ENCODE data around the gene SLC6A4.

SLC6A4 gene

GRCh38 chr17:30226878-30227277 is 8.6 kb downstream of the SLC6A4 start:
- DNase-seq (ENCODE audit: insufficient read length, low spot score) (no peak), FAIRE-seq (no peak)
- TF ChIP-seq CTCF (IDR thresholded peaks at IDR 0.05; ENCODE audit: insufficient read depth, missing control alignments): no peak

GRCh38 chr17:30225919-30226553 is 9.5 kb downstream of the SLC6A4 start:
- no peak for DNase-seq (ENCODE audit: insufficient read length, low spot score)
- FAIRE-seq: no peak

GRCh38 chr17:30225112-30225511 is 10.4 kb downstream of the SLC6A4 start:
- no peak for DNase-seq (ENCODE audit: insufficient read length, low spot score)
- no peak for TF ChIP-seq CTCF (IDR thresholded peaks at IDR 0.05; ENCODE audit: insufficient read depth, missing control alignments)
- no peak for FAIRE-seq

More at GRCh38 chr17:30225919-30226553, 9.5 kb downstream of the SLC6A4 start:
- no peak for TF ChIP-seq CTCF (IDR thresholded peaks at IDR 0.05; ENCODE audit: insufficient read depth, missing control alignments)

GRCh38 chr17:30224419-30224960 is 11.0 kb downstream of the SLC6A4 start:
- DNase-seq (ENCODE audit: insufficient read length, low spot score) (no peak), FAIRE-seq (no peak)
- no peak for TF ChIP-seq CTCF (IDR thresholded peaks at IDR 0.05; ENCODE audit: insufficient read depth, missing control alignments)

- DNase-seq (ENCODE audit: insufficient read length, low spot score) (no peak), FAIRE-seq (no peak)
- no peak for TF ChIP-seq CTCF (IDR thresholded peaks at IDR 0.05; ENCODE audit: insufficient read depth, missing control alignments)
Observed at GRCh38 chr17:30222721-30223175, 12.7 kb downstream of the SLC6A4 start.

GRCh38 chr17:30222251-30222650 is 13.2 kb downstream of the SLC6A4 start:
- DNase-seq (ENCODE audit: insufficient read length, low spot score) (no peak), FAIRE-seq (no peak)
- no peak for TF ChIP-seq CTCF (IDR thresholded peaks at IDR 0.05; ENCODE audit: insufficient read depth, missing control alignments)

GRCh38 chr17:30221346-30221745 is 14.2 kb downstream of the SLC6A4 start:
- no peak for TF ChIP-seq CTCF (IDR thresholded peaks at IDR 0.05; ENCODE audit: insufficient read depth, missing control alignments)
- FAIRE-seq (no peak), DNase-seq (ENCODE audit: insufficient read length, low spot score) (no peak)

Data from D721Med (cell line).